IMR-90 (cell line): ENCODE results near the gene PALMD. TPM values are rescaled to one million over a fixed set of nuclear protein-coding genes. Genes with fewer than 3 reads are reported as not detected.

Experiments
- ATAC-seq: fragments of 200-7000 bp; cut with Tn5 transposase; 2 replicates; pipeline ENCODE4 v1.9.1; 2020; ENCODE audit warnings: low read depth, mild to moderate bottlenecking, moderate library complexity
- BruUV-seq: library from RNA; stranded (reverse); fragments of 400-500 nt; replicated peaks from 2 replicates; lab custom pipeline; 2021; lab: Mats Ljungman, UMichigan
- CTCF ChIA-PET: fragments of 300-600 bp; formaldehyde crosslinking; extraction: SDS; loops from one replicate; lab custom pipeline; 2021; ENCODE audit warnings: antibody characterized with exemption; lab: Yijun Ruan, JAX
- POLR2A ChIA-PET: fragments of 300-600 bp; sonication (Branson Sonifier 250); formaldehyde crosslinking; loops from one replicate; lab custom pipeline; 2022; ENCODE audit warnings: antibody characterized with exemption; ENCODE audit not compliant: unreplicated experiment; lab: Charles Lee
- DNase-seq: peaks from one replicate; pipeline ENCODE4 v3.0.0; 2013
- H2AFZ ChIP-seq: replicated peaks from 2 replicates; pipeline ENCODE3; 2013; ENCODE audit warnings: low read length, mild to moderate bottlenecking; ENCODE audit not compliant: poor library complexity
- H2AK5ac ChIP-seq: 2 replicates; pipeline ENCODE4 v1.6.1; 2013; ENCODE audit warnings: low read depth, low read length, inconsistent platforms
- H2AK9ac ChIP-seq: replicated peaks from 2 replicates; pipeline ENCODE3; 2013; ENCODE audit warnings: mild to moderate bottlenecking, low read depth, low read length, moderate library complexity; ENCODE audit not compliant: poor library complexity
- H2BK120ac ChIP-seq: 2 replicates; pipeline ENCODE4 v1.6.1; 2013; ENCODE audit warnings: low read depth, low read length, inconsistent platforms
- H2BK15ac ChIP-seq: 3 replicates; pipeline ENCODE4 v1.6.1; 2013; ENCODE audit warnings: low read depth, low read length, inconsistent platforms
- H2BK20ac ChIP-seq: 2 replicates; pipeline ENCODE4 v1.6.1; 2013; ENCODE audit warnings: low read depth, mild to moderate bottlenecking, inconsistent platforms, low read length, moderate library complexity
- H2BK5ac ChIP-seq: 2 replicates; pipeline ENCODE4 v1.6.1; 2013; ENCODE audit warnings: mild to moderate bottlenecking, low read depth, low read length, inconsistent platforms; ENCODE audit not compliant: poor library complexity, severe bottlenecking
- H3K14ac ChIP-seq: replicated peaks from 2 replicates; pipeline ENCODE4 v1.6.1; 2013; ENCODE audit warnings: low read depth, low read length, inconsistent platforms
- H3K18ac ChIP-seq: 2 replicates; pipeline ENCODE4 v1.6.1; 2013; ENCODE audit warnings: low read depth, low read length, control low read depth
- H3K23ac ChIP-seq: 2 replicates; pipeline ENCODE4 v1.6.1; 2013; ENCODE audit warnings: low read depth, low read length, inconsistent platforms
- H3K27ac ChIP-seq: 2 replicates; pipeline ENCODE4 v1.5.1; 2013; ENCODE audit warnings: mild to moderate bottlenecking, control low read depth, low read length; ENCODE audit not compliant: insufficient read depth
- H3K27me3 ChIP-seq: 2 replicates; pipeline ENCODE4 v1.6.1; 2013; ENCODE audit warnings: low read length; ENCODE audit not compliant: control insufficient read depth, insufficient read depth
- H3K36me3 ChIP-seq: 2 replicates; pipeline ENCODE4 v1.6.1; 2013; ENCODE audit warnings: low read length, mixed read lengths; ENCODE audit not compliant: control insufficient read depth, insufficient read depth
- H3K4ac ChIP-seq: 2 replicates; pipeline ENCODE4 v1.6.1; 2013; ENCODE audit warnings: low read depth, low read length, inconsistent platforms
- H3K4me1 ChIP-seq: 2 replicates; pipeline ENCODE4 v1.6.1; 2013; ENCODE audit warnings: low read length, mixed read lengths; ENCODE audit not compliant: control insufficient read depth, insufficient read depth
- H3K4me2 ChIP-seq: 2 replicates; pipeline ENCODE4 v1.6.1; 2013; ENCODE audit warnings: low read depth, mild to moderate bottlenecking, control low read depth, low read length, moderate library complexity
- H3K4me3 ChIP-seq: 2 replicates; pipeline ENCODE4 v1.5.1; 2013; ENCODE audit warnings: low read depth, mild to moderate bottlenecking, control low read depth, low read length, moderate library complexity; ENCODE audit not compliant: insufficient read depth
- H3K56ac ChIP-seq: 2 replicates; pipeline ENCODE4 v1.6.1; 2013; ENCODE audit warnings: low read length, inconsistent platforms; ENCODE audit not compliant: insufficient read depth; ENCODE audit errors: extremely low read depth
- H3K79me1 ChIP-seq, 2 experiments: 2 replicates each; pipeline ENCODE4 v1.6.1; 2013; ENCODE audit warnings: low read length in 2 of 2, inconsistent platforms in 1 of 2, low read depth in 1 of 2
- H3K9ac ChIP-seq: 2 replicates; pipeline ENCODE4 v1.6.1; 2013; ENCODE audit warnings: low read depth, low read length, control low read depth
- H3K9me1 ChIP-seq: 2 replicates; pipeline ENCODE4 v1.6.1; 2013; ENCODE audit warnings: low read length, inconsistent platforms; ENCODE audit not compliant: insufficient read depth
- H3K9me3 ChIP-seq: 2 replicates; pipeline ENCODE4 v1.6.1; 2013; ENCODE audit warnings: low read length; ENCODE audit not compliant: control insufficient read depth, insufficient read depth
- H4K20me1 ChIP-seq: 2 replicates; pipeline ENCODE4 v1.6.1; 2013; ENCODE audit warnings: low read length, inconsistent platforms; ENCODE audit not compliant: insufficient read depth
- H4K5ac ChIP-seq: 2 replicates; pipeline ENCODE4 v1.6.1; 2013; ENCODE audit warnings: mild to moderate bottlenecking, low read depth, low read length, control low read depth
- H4K8ac ChIP-seq, 2 experiments: 2 replicates each; pipeline ENCODE4 v1.6.1; 2013; ENCODE audit warnings: low read depth in 2 of 2, low read length in 2 of 2, control low read depth in 1 of 2, inconsistent platforms in 1 of 2
- H4K91ac ChIP-seq: 2 replicates; pipeline ENCODE4 v1.6.1; 2013; ENCODE audit warnings: low read depth, low read length, inconsistent platforms; ENCODE audit not compliant: insufficient read depth
- CEBPB ChIP-seq: IDR thresholded peaks from 2 replicates; pipeline ENCODE4 v1.6.1; 2012; ENCODE audit warnings: low read depth, low read length, improper control_type of control experiment
- CTCF ChIP-seq: conservative IDR thresholded peaks from 2 replicates; pipeline ENCODE4 v1.5.1; 2012; ENCODE audit warnings: mild to moderate bottlenecking, low read depth, low read length, improper control_type of control experiment
- MAFK ChIP-seq: IDR thresholded peaks from 2 replicates; pipeline ENCODE4 v1.6.1; 2012; ENCODE audit warnings: low read depth, low read length, improper control_type of control experiment
- MXI1 ChIP-seq: IDR thresholded peaks from 2 replicates; pipeline ENCODE4 v1.6.1; 2012; ENCODE audit warnings: low read depth, mild to moderate bottlenecking, low read length, moderate library complexity, borderline replicate concordance
- NFE2L2 ChIP-seq: fragments of 150-350 bp; IDR thresholded peaks from 2 replicates; pipeline ENCODE4 v1.6.1; 2016; ENCODE audit warnings: low read depth, mild to moderate bottlenecking, low read length
- USF2 ChIP-seq: fragments of 150-350 bp; IDR thresholded peaks from 2 replicates; pipeline ENCODE4 v1.6.1; 2017; ENCODE audit warnings: mild to moderate bottlenecking, antibody characterized with exemption, low read length, low read depth
- WGBS, 2 experiments: methylation state at CpG; one replicate each; pipeline versions ENCODE4 v1.1.5 to v1.1.7; 2013; ENCODE audit warnings: missing lambda C conversion rate in 2 of 2; ENCODE audit not compliant: insufficient read length in 1 of 2; ENCODE audit errors: extremely low coverage in 2 of 2; 5-methylcytosine and 5-hydroxymethylcytosine counted together
- dilution Hi-C: fragments of 300-500 bp; cut with HindIII; formaldehyde crosslinking; loops from one replicate; pipeline ENCODE4 v1.14.3; 2018; ENCODE audit warnings: low sequenced_read_pairs; ENCODE audit not compliant: unreplicated experiment
- in situ Hi-C: fragments of 300-500 bp; cut with MboI; formaldehyde crosslinking; loops from 3 replicates; pipeline ENCODE4 v1.14.3; 2019; ENCODE audit warnings: low sequenced_read_pairs, inconsistent platforms, mixed read lengths
- intact Hi-C: fragments of 100-400 bp; cut with micrococcal nuclease; formaldehyde crosslinking; loops from 2 replicates; pipeline ENCODE4 v1.10.0; 2022
- polyA plus RNA-seq, 3 experiments: library from polyadenylated mRNA; depleted of rRNA; stranded (reverse); fragments of >200 nt; gene quantifications; 2 replicates each; pipeline ENCODE4 v1.2.3, GENCODE V29; 2012; ENCODE audit warnings: low replicate concordance in 1 of 3
- total RNA-seq: library from RNA; depleted of rRNA; stranded (reverse); fragments of >200 nt; gene quantifications from 2 replicates; pipeline ENCODE4 v1.2.3, GENCODE V29; 2012

The PALMD gene
- total and polyA plus RNA-seq, 2 of the 4 experiments (the other 2 are of a cell fraction): 0.51 to 0.72 TPM

- in situ Hi-C loops: no loop called here
- Histone ChIP-seq H3K56ac (no peak overlapping the region), H2AK9ac (no peak overlapping the region), H3K4me3 (no peak overlapping the region), H3K14ac (no peak overlapping the region), H3K4me2 (no peak overlapping the region), H3K18ac (no peak overlapping the region), H4K5ac (no peak overlapping the region), H3K4me1 (no peaks in the 10 kb centered on the region), H2AK5ac (no peak overlapping the region), H4K91ac (no peak overlapping the region), H3K9ac (no peak overlapping the region), H3K27me3 (no peaks in the 10 kb centered on the region), H4K8ac (no peak overlapping the region), H3K4ac (no peak overlapping the region), H2BK15ac (no peak overlapping the region), H3K23ac (no peak overlapping the region), H3K79me1 (no peaks in the 10 kb centered on the region), H3K9me3 (no peaks in the 10 kb centered on the region), H3K9me1 (no peaks in the 10 kb centered on the region), H2BK5ac (no peak overlapping the region), H2AFZ (no peak overlapping the region), H2BK120ac (no peak overlapping the region), H3K27ac (no peak overlapping the region), H2BK20ac (no peak overlapping the region), H4K20me1 (no peaks in the 10 kb centered on the region), H3K36me3 (no peaks in the 10 kb centered on the region)
- BruUV-seq: no TSS peak
- dilution Hi-C loops: no loop called here
- intact Hi-C loops: no loop called here
- ChIA-PET CTCF (interaction anchor here (2.8 kb wide), 1 partner anchor 229 kb away, joined by 9 read pairs; no protein-coding TSS in a partner anchor), POLR2A (no interaction called here)
- TF ChIP-seq MAFK: no peak
- TF ChIP-seq MXI1: no peak
- peak; percentile 89 for TF ChIP-seq CEBPB
- TF ChIP-seq NFE2L2: no peak
- TF ChIP-seq USF2: no peak
- no peak for TF ChIP-seq CTCF
- no CpG with 5 or more reads among the region's 4 CpGs for WGBS, 2 experiments
- no peak for DNase-seq
- ATAC-seq: no peak
Measured at GRCh38 chr1:99710994-99711393, 65.1 kb downstream of the PALMD start.
